GM12878 (cell line): ENCODE data around the gene BHLHA9. TPM values are rescaled to one million over a fixed set of nuclear protein-coding genes. Genes with fewer than 3 reads are reported as not detected.

ENCODE experiments used
- ATAC-seq: fragments of 200-7000 bp; cut with Tn5 transposase; 3 replicates; pipeline ENCODE4 v1.9.1; 2020; ENCODE audit warnings: mild to moderate bottlenecking, moderate library complexity
- BruUV-seq: library from RNA; stranded (reverse); fragments of 400-500 nt; replicated peaks from 2 replicates; lab custom pipeline; 2021; lab: Mats Ljungman, UMichigan
- CTCF ChIA-PET: fragments of 300-600 bp; sonication (Branson Sonifier 250); formaldehyde crosslinking; extraction: SDS; loops from one replicate; lab custom pipeline; 2021; ENCODE audit warnings: inconsistent platforms; lab: Yijun Ruan, JAX
- POLR2A ChIA-PET: fragments of 350-600 bp; formaldehyde crosslinking; extraction: SDS; loops from one replicate; lab custom pipeline; 2021; ENCODE audit warnings: inconsistent platforms; lab: Charles Lee
- RAD21 ChIA-PET: fragments of 300-600 bp; sonication (Branson Sonifier 250); formaldehyde crosslinking; loops from one replicate; lab custom pipeline; 2023; ENCODE audit warnings: antibody characterized with exemption; ENCODE audit not compliant: unreplicated experiment; lab: Charles Lee
- SMC1A ChIA-PET: fragments of 300-600 bp; sonication (Branson Sonifier 250); formaldehyde crosslinking; loops from one replicate; lab custom pipeline; 2023; ENCODE audit not compliant: unreplicated experiment, uncharacterized antibody; lab: Charles Lee
- DNase-seq: peaks from one replicate; pipeline ENCODE4 v3.0.0-alpha.2; 2011; ENCODE audit warnings: low read depth, low spot score
- FAIRE-seq: peaks from 3 replicates; lab custom pipeline; 2011; peaks lifted over from hg19 to GRCh38; lab: Jason Lieb, UNC
- H2AFZ ChIP-seq: 2 replicates; pipeline ENCODE4 v1.6.0; 2011; ENCODE audit warnings: low read depth, low read length, control low read depth; ENCODE audit not compliant: control insufficient read depth
- H3K27ac ChIP-seq: 2 replicates; pipeline ENCODE4 v1.5.1; 2011; ENCODE audit warnings: control low read depth; ENCODE audit not compliant: control insufficient read depth, insufficient read depth
- H3K27me3 ChIP-seq, 2 experiments: replicated peaks in 1 of 2; 2 replicates each; pipeline versions ENCODE4 v1.6.0 to v1.6.1; 2011; ENCODE audit warnings: low read length in 1 of 2; ENCODE audit not compliant: control insufficient read depth in 2 of 2, insufficient read depth in 2 of 2
- H3K36me3 ChIP-seq, 2 experiments: 2 replicates each; pipeline ENCODE4 v1.5.1; 2011; ENCODE audit warnings: low read length in 1 of 2; ENCODE audit not compliant: control insufficient read depth in 2 of 2, insufficient read depth in 2 of 2
- H3K4me1 ChIP-seq: 2 replicates; pipeline ENCODE4 v1.6.1; 2011; ENCODE audit warnings: mild to moderate bottlenecking, low read length, moderate library complexity, mixed read lengths; ENCODE audit not compliant: control insufficient read depth, insufficient read depth
- H3K4me2 ChIP-seq: 2 replicates; pipeline ENCODE4 v1.6.0; 2011; ENCODE audit warnings: control low read depth; ENCODE audit not compliant: control insufficient read depth, insufficient read depth
- H3K4me3 ChIP-seq: fragments of 200-600 bp; sonication (generic); 2 replicates; pipeline ENCODE4 v1.5.1; 2016
- H3K79me2 ChIP-seq: 2 replicates; pipeline ENCODE4 v1.6.0; 2011; ENCODE audit warnings: low read length; ENCODE audit not compliant: control insufficient read depth, insufficient read depth
- H3K9ac ChIP-seq: 2 replicates; pipeline ENCODE4 v1.8.0; 2011; ENCODE audit warnings: low read length, control low read depth, mixed read lengths; ENCODE audit not compliant: control insufficient read depth, insufficient read depth
- H3K9me3 ChIP-seq: replicated peaks from 3 replicates; pipeline ENCODE4 v1.5.1; 2011; ENCODE audit warnings: mild to moderate bottlenecking, low read length; ENCODE audit not compliant: control insufficient read depth, insufficient read depth
- H4K20me1 ChIP-seq: 2 replicates; pipeline ENCODE4 v1.6.0; 2011; ENCODE audit not compliant: control insufficient read depth, insufficient read depth
- ASH2L ChIP-seq: fragments of 300-600, 200-600 bp; sonication (generic); IDR thresholded peaks from 2 replicates; pipeline ENCODE4 v1.6.1; 2017; ENCODE audit warnings: low read depth, mild to moderate bottlenecking, borderline replicate concordance
- BRCA1 ChIP-seq: IDR thresholded peaks from 2 replicates; pipeline ENCODE4 v1.6.1; 2011; ENCODE audit warnings: low read depth, low read length, improper control_type of control experiment
- CTCF ChIP-seq, 3 experiments: IDR thresholded peaks in 2 of 3; conservative IDR thresholded peaks in 1 of 3; 2 replicates each; pipeline ENCODE4 v1.5.1; 2011; ENCODE audit warnings: low read depth in 3 of 3, low read length in 3 of 3, mild to moderate bottlenecking in 3 of 3, control low read depth in 2 of 3, moderate library complexity in 2 of 3, inconsistent platforms in 1 of 3, mixed read lengths in 1 of 3; ENCODE audit not compliant: control insufficient read depth in 2 of 3, insufficient read depth in 1 of 3; ENCODE audit errors: extremely low read depth in 1 of 3
- EED ChIP-seq: sonication (generic); IDR thresholded peaks from 2 replicates; pipeline ENCODE4 v1.6.1; 2016; ENCODE audit warnings: antibody characterized with exemption, low read depth
- EP300 ChIP-seq, 2 experiments: fragments of 150-350 bp in 1 of 2; IDR thresholded peaks; 2 replicates each; pipeline ENCODE4 v1.6.1; 2011 to 2012; ENCODE audit warnings: low read depth in 2 of 2, low read length in 2 of 2, borderline replicate concordance in 1 of 2, improper control_type of control experiment in 1 of 2, inconsistent platforms in 1 of 2; ENCODE audit not compliant: control insufficient read depth in 1 of 2
- FOS ChIP-seq: IDR thresholded peaks from 3 replicates; pipeline ENCODE4 v1.6.1; 2011; ENCODE audit warnings: borderline replicate concordance; ENCODE audit not compliant: insufficient read length; ENCODE audit errors: extremely low read depth
- GATAD2B ChIP-seq: fragments of 450-650 bp; conservative IDR thresholded peaks from 2 replicates; pipeline ENCODE4 v1.6.1; 2017; ENCODE audit warnings: low read depth, mild to moderate bottlenecking, moderate library complexity
- HCFC1 ChIP-seq: fragments of 150-350 bp; IDR thresholded peaks from 2 replicates; pipeline ENCODE4 v1.6.1; 2014; ENCODE audit warnings: low read length
- HDAC6 ChIP-seq: fragments of 200-600 bp; sonication (generic); IDR thresholded peaks from one replicate; pipeline ENCODE4 v1.8.0; 2017; ENCODE audit warnings: antibody characterized with exemption; ENCODE audit not compliant: unreplicated experiment
- LARP7 ChIP-seq: fragments of 450-650 bp; IDR thresholded peaks from 2 replicates; pipeline ENCODE4 v1.6.1; 2017; ENCODE audit warnings: mild to moderate bottlenecking
- NR2C2 ChIP-seq: IDR thresholded peaks from 2 replicates; pipeline ENCODE4 v1.6.1; 2011; ENCODE audit warnings: borderline replicate concordance, low read depth; ENCODE audit not compliant: control insufficient read depth, insufficient read length
- POLR2AphosphoS5 ChIP-seq: IDR thresholded peaks from 2 replicates; pipeline ENCODE4 v1.6.1; 2011; ENCODE audit warnings: mild to moderate bottlenecking, low read length, inconsistent platforms
- TCF3 ChIP-seq: IDR thresholded peaks from 2 replicates; pipeline ENCODE4 v1.6.1; 2012; ENCODE audit warnings: low read depth, mild to moderate bottlenecking, low read length, borderline replicate concordance; ENCODE audit not compliant: insufficient read depth
- ZNF24 ChIP-seq: fragments of 450-650 bp; IDR thresholded peaks from 2 replicates; pipeline ENCODE4 v1.6.1; 2017; ENCODE audit warnings: antibody characterized with exemption, mild to moderate bottlenecking
- ZSCAN29 ChIP-seq: fragments of 450-650 bp; IDR thresholded peaks from 2 replicates; pipeline ENCODE4 v1.6.1; 2017; ENCODE audit warnings: mild to moderate bottlenecking, moderate library complexity
- WGBS: methylation state at CpG from one replicate; pipeline ENCODE4 v1.1.6; 2016; ENCODE audit warnings: low lambda C conversion rate; ENCODE audit not compliant: insufficient replicate concordance, insufficient coverage; ENCODE audit errors: missing lambda C conversion rate; 5-methylcytosine and 5-hydroxymethylcytosine counted together
- in situ Hi-C: fragments of 300-500 bp; cut with MboI; formaldehyde crosslinking; loops from 9 replicates; pipeline ENCODE4 v1.14.3; 2018; ENCODE audit warnings: mixed read lengths
- intact Hi-C: fragments of 100-400 bp; cut with micrococcal nuclease; formaldehyde crosslinking; loops from one replicate; pipeline ENCODE4 v1.14.2; 2022; ENCODE audit not compliant: unreplicated experiment
- polyA plus RNA-seq, 11 experiments: library from polyadenylated mRNA; depleted of rRNA in 4 of 11; unstranded in 6 of 11; stranded (reverse) in 5 of 11; fragments of >200 nt; fragmentation: Nextera tagmentation in 4 of 11; fragmentation: Illumina TruSeq in 1 of 11; extraction: Ambion mirVana in 4 of 11; extraction: Trizol in 1 of 11; gene quantifications; 1 replicate in 1 of 11; 2 replicates in 10 of 11; pipeline versions ENCODE4 v1.2.1 to v1.2.3, GENCODE V29; 2011 to 2016; ENCODE audit warnings: inconsistent platforms in 2 of 11, missing spikeins in 2 of 11, low read depth in 1 of 11
- total RNA-seq, 4 experiments: library from RNA; depleted of rRNA in 3 of 4; stranded (reverse); fragments of >200 nt in 3 of 4; fragmentation: Illumina TruSeq in 1 of 4; extraction: Trizol in 1 of 4; gene quantifications; 2 replicates each; pipeline versions ENCODE4 v1.2.1 to v1.2.3, GENCODE V29; 2013 to 2021
- TF ChIP-seq, protein P1 (sequence below): IDR thresholded peaks from 2 replicates; pipeline ENCODE4 v1.6.1; 2011; ENCODE audit warnings: low read depth, low read length, improper control_type of control experiment, borderline replicate concordance
- TF ChIP-seq, protein P2 (sequence below): IDR thresholded peaks from 2 replicates; pipeline ENCODE4 v1.6.1; 2011; ENCODE audit warnings: low read depth, mild to moderate bottlenecking, low read length, moderate library complexity, borderline replicate concordance; ENCODE audit errors: extremely low read depth

Gene BHLHA9
- total and polyA plus RNA-seq, 10 of the 15 experiments (the other 5 are each of a cell fraction or from before 2014, with no cell fraction given), result not detected

- 0% methylated on average over 43 of the region's 74 CpGs for WGBS
- Histone ChIP-seq H3K4me1 (peaks cover 13% of the 10 kb centered on the region), H3K79me2 (peaks cover 52% of the 10 kb centered on the region), H3K27ac (peak overlapping the region; percentile 82), H3K9ac (peak overlapping the region; percentile 83), H2AFZ (peak overlapping the region; percentile 60; the same call in 1 of the 2 replicates), H3K4me2 (0 out of 2 replicates have a peak overlapping the region, but pooled peaks have one; percentile 38), H3K4me3 (peak overlapping the region; percentile 94), H3K9me3 (no peaks in the 10 kb centered on the region), H3K36me3 (peaks cover 6 to 11% of the 10 kb centered on the region in 2 experiments), H3K27me3 (no peaks in the 10 kb centered on the region), H4K20me1 (no peaks in the 10 kb centered on the region)
- ATAC-seq, result peak; percentile 74
- ChIA-PET RAD21 (interaction anchor here (0.7 to 5.1 kb wide), 12 partner anchors 10 to 107 kb away, joined by 3 to 50 read pairs (median 13); no protein-coding TSS in a partner anchor), POLR2A (interaction anchor here (1.0 to 3.8 kb wide), 12 partner anchors 8 to 63 kb away, joined by 3 to 24 read pairs (median 8); no protein-coding TSS in a partner anchor), CTCF (interaction anchor here (0.8 to 4.0 kb wide), 12 partner anchors 9 to 487 kb away, joined by 3 to 41 read pairs (median 6); no protein-coding TSS in a partner anchor), SMC1A (interaction anchor here (1.8 to 5.0 kb wide), 7 partner anchors 11 to 48 kb away, joined by 7 to 35 read pairs (median 17); no protein-coding TSS in a partner anchor)
- FAIRE-seq, result peak; percentile 56
- no peak for DNase-seq
- BruUV-seq, result TSS peak; percentile 77
- intact Hi-C loops, result loop anchor here (5.0 kb wide), 1 partner anchor 47 kb away; no protein-coding TSS in a partner anchor
- in situ Hi-C loops, result no loop called here
- TF ChIP-seq TCF3 (peak; percentile 62; the same call in 1 of the 2 replicates), HDAC6 (no peak), LARP7 (peak; percentile 67; the same call in 1 of the 2 replicates), ZSCAN29 (no peak), NR2C2 (no peak), ZNF24 (no peak), ASH2L (no peak), FOS (no peak), EP300 (IDR thresholded peaks at IDR 0.05; ENCODE audit: borderline replicate concordance in 1 of 2, control insufficient read depth in 1 of 2, low read depth in 2 of 2, low read length in 2 of 2) (0 out of 4 replicates have a peak, but pooled peaks of 1 of the 2 experiments have one; percentile 16), GATAD2B (peak; percentile 95), EED (peak; percentile 30; the same call in 1 of the 2 replicates), CTCF (IDR thresholded peaks at IDR 0.05 in 2 of 3, conservative IDR thresholded peaks at IDR 0.05 in 1 of 3; ENCODE audit: control insufficient read depth in 2 of 3, extremely low read depth in 1 of 3, insufficient read depth in 1 of 3, low read depth in 3 of 3, low read length in 3 of 3) (no peak), POLR2AphosphoS5 (peak; percentile 82), BRCA1 (no peak), HCFC1 (no peak)
- TF ChIP-seq, protein P1, sequence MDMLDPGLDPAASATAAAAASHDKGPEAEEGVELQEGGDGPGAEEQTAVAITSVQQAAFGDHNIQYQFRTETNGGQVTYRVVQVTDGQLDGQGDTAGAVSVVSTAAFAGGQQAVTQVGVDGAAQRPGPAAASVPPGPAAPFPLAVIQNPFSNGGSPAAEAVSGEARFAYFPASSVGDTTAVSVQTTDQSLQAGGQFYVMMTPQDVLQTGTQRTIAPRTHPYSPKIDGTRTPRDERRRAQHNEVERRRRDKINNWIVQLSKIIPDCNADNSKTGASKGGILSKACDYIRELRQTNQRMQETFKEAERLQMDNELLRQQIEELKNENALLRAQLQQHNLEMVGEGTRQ, result no peak
- TF ChIP-seq, protein P2, sequence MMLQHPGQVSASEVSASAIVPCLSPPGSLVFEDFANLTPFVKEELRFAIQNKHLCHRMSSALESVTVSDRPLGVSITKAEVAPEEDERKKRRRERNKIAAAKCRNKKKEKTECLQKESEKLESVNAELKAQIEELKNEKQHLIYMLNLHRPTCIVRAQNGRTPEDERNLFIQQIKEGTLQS, result no peak
Measured at GRCh38 chr17:1229349-1229899, 40.8 kb upstream of the BHLHA9 start.
